Measurements from ENCODE around the gene TNFSF11. TPM values are rescaled to one million over a fixed set of nuclear protein-coding genes. Genes with fewer than 3 reads are reported as not detected.

Gene TNFSF11
- total RNA-seq, 6 experiments from 2014 or later: 0.15 to 1.5 (median 0.45) TPM

DNA sequence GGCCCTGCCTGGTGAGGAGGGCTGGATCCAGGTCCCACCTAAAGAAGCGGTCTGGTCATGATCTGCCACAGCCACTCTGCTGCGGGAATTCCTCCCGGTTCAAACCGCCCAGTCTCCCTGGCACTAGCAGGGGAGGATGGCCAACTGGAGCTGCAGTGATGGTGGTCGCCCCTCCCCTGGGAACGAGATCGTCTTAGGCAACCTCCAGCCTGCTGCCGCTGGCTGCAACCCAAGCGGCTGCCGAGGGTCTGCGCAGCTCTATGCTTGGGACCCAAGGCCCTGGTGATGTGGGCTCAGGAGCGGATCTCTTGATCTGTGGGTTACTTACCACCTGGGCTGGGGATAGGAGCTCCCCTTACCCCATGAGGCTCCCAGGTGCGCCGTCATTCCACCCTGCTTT, 69.1 kb downstream of the TNFSF11 start:
- no peak overlapping the region for H3K27ac ChIP-seq
- intact Hi-C loops (cut with DNase I): no loop called here
- no peaks in the 10 kb centered on the region for H3K9me3 ChIP-seq
- no peaks in the 10 kb centered on the region for H3K27me3 ChIP-seq
- no peaks in the 10 kb centered on the region for H3K36me3 ChIP-seq
- no CpG with 5 or more reads among the region's 14 CpGs for WGBS (ENCODE audit: insufficient coverage, low coverage, low lambda C conversion rate, missing lambda C conversion rate)
- ATAC-seq (peak in 1 of 4 donors; percentile 25), DNase-seq (no peak)
- no peak overlapping the region for H3K4me3 ChIP-seq
- TF ChIP-seq, protein P1, sequence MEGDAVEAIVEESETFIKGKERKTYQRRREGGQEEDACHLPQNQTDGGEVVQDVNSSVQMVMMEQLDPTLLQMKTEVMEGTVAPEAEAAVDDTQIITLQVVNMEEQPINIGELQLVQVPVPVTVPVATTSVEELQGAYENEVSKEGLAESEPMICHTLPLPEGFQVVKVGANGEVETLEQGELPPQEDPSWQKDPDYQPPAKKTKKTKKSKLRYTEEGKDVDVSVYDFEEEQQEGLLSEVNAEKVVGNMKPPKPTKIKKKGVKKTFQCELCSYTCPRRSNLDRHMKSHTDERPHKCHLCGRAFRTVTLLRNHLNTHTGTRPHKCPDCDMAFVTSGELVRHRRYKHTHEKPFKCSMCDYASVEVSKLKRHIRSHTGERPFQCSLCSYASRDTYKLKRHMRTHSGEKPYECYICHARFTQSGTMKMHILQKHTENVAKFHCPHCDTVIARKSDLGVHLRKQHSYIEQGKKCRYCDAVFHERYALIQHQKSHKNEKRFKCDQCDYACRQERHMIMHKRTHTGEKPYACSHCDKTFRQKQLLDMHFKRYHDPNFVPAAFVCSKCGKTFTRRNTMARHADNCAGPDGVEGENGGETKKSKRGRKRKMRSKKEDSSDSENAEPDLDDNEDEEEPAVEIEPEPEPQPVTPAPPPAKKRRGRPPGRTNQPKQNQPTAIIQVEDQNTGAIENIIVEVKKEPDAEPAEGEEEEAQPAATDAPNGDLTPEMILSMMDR (IDR thresholded peaks at IDR 0.05): no peak
- TF ChIP-seq POLR2A (IDR thresholded peaks at IDR 0.05): no peak
- no peaks in the 10 kb centered on the region for H3K4me1 ChIP-seq

DNA sequence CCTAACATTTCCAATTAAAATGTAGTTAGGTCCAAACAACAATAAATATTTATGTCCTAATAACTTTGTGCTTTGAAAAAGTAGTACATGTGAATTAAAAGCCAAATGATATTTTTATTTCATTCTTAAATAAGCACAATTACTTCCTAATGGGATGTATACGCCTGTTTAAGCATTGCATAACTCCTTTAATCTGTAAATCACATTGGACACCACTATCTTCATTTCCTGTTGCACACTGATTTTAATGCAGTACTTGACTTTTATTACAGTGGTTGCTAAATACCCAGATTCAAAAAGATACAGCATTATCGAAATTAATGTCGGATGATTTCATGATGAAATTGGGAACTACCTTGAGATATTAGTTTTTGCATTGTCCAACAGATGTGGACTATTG, 70.9 kb downstream of the TNFSF11 start:
- ATAC-seq (no peak), DNase-seq (no peak)
- Histone ChIP-seq H3K27ac (no peak overlapping the region), H3K36me3 (no peaks in the 10 kb centered on the region), H3K9me3 (no peaks in the 10 kb centered on the region), H3K4me3 (no peak overlapping the region), H3K4me1 (no peaks in the 10 kb centered on the region), H3K27me3 (no peaks in the 10 kb centered on the region)
- WGBS (ENCODE audit: insufficient coverage, low coverage, low lambda C conversion rate, missing lambda C conversion rate): 72% methylated on average over 3 of the region's 3 CpGs
- TF ChIP-seq, protein P1 (IDR thresholded peaks at IDR 0.05): no peak
- no peak for TF ChIP-seq POLR2A (IDR thresholded peaks at IDR 0.05)
- intact Hi-C loops (cut with DNase I): no loop called here

DNA sequence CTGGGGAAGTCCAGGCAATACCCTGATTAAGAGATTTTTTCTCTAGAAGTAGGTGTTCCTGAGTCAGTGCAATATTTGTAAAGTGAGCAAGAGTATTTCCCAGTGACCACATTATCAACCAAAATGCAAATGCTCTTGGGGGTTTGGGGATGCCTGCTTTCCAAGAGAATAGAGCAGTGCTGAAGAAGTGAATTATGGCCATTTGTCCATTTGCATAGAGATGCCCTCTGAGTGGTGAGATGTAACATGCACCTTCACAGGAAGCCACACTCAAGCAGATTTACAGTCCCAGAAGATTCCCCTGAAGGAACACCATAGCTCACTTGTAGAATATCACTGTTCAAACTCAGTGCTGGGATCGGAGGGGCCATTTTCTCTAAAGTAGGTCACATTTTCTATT, 71.8 kb downstream of the TNFSF11 start:
- intact Hi-C loops (cut with DNase I): no loop called here
- H3K9me3 ChIP-seq: no peaks in the 10 kb centered on the region
- H3K27ac ChIP-seq: no peak overlapping the region
- DNase-seq (no peak), ATAC-seq (no peak)
- no peaks in the 10 kb centered on the region for H3K27me3 ChIP-seq
- H3K4me1 ChIP-seq: no peaks in the 10 kb centered on the region
- TF ChIP-seq, protein P1 (IDR thresholded peaks at IDR 0.05): no peak
- TF ChIP-seq POLR2A (IDR thresholded peaks at IDR 0.05): no peak
- no peaks in the 10 kb centered on the region for H3K36me3 ChIP-seq
- no peak overlapping the region for H3K4me3 ChIP-seq
- 31% methylated on average over 1 of the region's 1 CpG for WGBS (ENCODE audit: insufficient coverage, low coverage, low lambda C conversion rate, missing lambda C conversion rate)

DNA sequence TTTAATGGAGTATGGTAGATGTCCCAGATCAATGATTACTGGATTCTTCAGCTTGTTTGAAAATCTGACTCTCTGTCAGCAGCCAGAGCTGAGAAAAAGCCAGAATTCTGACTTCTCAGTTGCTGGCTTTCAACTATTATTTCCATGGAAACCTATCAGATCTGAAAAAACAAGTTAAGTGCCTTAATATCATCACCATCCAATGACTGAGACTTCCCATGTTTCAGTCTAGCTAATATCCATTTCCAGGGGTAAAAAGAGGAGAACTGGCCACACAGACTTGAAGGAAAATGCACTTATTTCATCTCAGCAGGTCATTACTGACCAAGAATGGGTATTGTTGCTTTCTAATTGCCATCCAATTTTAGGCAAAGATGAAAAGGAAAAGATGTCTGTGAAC, 75.2 kb downstream of the TNFSF11 start:
- DNase-seq: no peak
- intact Hi-C loops (cut with DNase I): no loop called here
- no peaks in the 10 kb centered on the region for H3K36me3 ChIP-seq
- ATAC-seq: no peak
- no peak overlapping the region for H3K27ac ChIP-seq
- H3K9me3 ChIP-seq: no peaks in the 10 kb centered on the region
- no peak overlapping the region for H3K4me3 ChIP-seq
- no peaks in the 10 kb centered on the region for H3K4me1 ChIP-seq
- no peaks in the 10 kb centered on the region for H3K27me3 ChIP-seq
- no peak for TF ChIP-seq POLR2A (IDR thresholded peaks at IDR 0.05)
- TF ChIP-seq, protein P1 (IDR thresholded peaks at IDR 0.05): no peak

DNA sequence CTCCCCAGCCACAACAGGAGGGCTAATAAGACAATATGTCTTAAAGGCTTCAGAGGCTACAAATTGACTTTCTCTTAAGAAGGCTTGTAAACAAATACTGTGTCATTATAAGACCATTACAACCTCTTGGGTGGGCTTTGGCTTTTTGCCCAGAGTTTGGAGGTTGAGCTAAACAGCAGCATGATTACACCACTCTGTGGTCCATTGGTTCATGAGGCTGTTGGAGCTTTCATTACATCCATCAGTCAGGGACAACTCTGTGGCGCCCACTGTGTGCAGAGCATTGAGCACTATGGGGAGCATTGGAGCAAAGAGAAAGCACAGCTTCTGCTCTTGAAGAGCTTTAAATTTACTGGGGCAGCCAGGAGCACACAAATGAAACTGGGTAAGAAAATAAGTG, 75.9 kb downstream of the TNFSF11 start:
- DNase-seq (no peak), ATAC-seq (no peak)
- intact Hi-C loops (cut with DNase I): no loop called here
- WGBS (ENCODE audit: insufficient coverage, low coverage, low lambda C conversion rate, missing lambda C conversion rate): no CpG with 5 or more reads among the region's 1 CpG
- TF ChIP-seq POLR2A (IDR thresholded peaks at IDR 0.05): no peak
- TF ChIP-seq, protein P1 (IDR thresholded peaks at IDR 0.05): no peak
- no peaks in the 10 kb centered on the region for H3K27me3 ChIP-seq
- no peaks in the 10 kb centered on the region for H3K36me3 ChIP-seq
- H3K4me3 ChIP-seq: no peak overlapping the region
- no peaks in the 10 kb centered on the region for H3K4me1 ChIP-seq
- H3K27ac ChIP-seq: no peak overlapping the region
- H3K9me3 ChIP-seq: no peaks in the 10 kb centered on the region
